ENCODE data around the gene DLAT. TPM values are rescaled to one million over a fixed set of nuclear protein-coding genes. Genes with fewer than 3 reads are reported as not detected.
"Not testable (repeated sequence)": the region's sequence is repeated elsewhere in the genome, so short reads cannot be mapped to it uniquely, and the experiment has no call there.

The DLAT gene
- total and polyA plus RNA-seq, 2 experiments from 2014 or later = 27.9 to 42.1 TPM

DNA sequence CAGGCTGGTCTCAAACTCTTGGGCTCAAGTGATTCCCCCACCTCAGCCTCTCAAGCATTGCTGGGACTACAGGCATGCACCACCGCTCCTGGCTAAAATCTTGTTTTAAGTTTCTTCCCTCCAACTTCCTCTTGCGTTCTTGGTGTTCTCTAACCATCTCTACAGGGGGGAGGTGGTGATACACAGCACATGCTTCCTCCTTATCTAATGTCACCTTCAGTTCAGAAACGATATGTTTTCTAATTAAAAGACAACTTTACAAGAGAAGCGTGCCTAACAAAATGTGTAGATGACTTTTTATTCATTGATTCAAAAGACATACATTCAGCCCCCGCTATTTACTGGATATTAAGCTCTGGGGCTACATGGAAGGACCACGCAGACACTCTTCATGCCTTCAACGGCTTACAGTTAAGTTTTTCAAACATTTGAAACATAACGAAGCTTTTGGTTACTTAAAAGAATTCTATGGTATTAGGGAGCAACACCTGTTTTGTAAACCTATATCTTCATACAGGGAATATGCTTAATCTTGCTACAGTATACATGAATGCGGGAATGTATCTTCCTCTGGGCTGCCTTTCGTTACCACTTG is 933 bp upstream of the DLAT start:
- H3K4me3 ChIP-seq = peak overlapping the region; percentile 95
- H3K79me2 ChIP-seq = peaks cover 21% of the 10 kb centered on the region
- H3K4me1 ChIP-seq (ENCODE audit: insufficient read depth) = no peaks in the 10 kb centered on the region
- peak overlapping the region; percentile 79 for H3K4me2 ChIP-seq
- no peaks in the 10 kb centered on the region for H3K9me2 ChIP-seq (replicated peaks; ENCODE audit: insufficient read depth)
- H3K36me3 ChIP-seq (replicated peaks; ENCODE audit: insufficient read depth, low read depth) = no peaks in the 10 kb centered on the region
- no peaks in the 10 kb centered on the region for H4K20me1 ChIP-seq (ENCODE audit: insufficient read depth, poor library complexity, severe bottlenecking)
- H3K27me3 ChIP-seq = no peaks in the 10 kb centered on the region
- peak overlapping the region; percentile 98 for H3K27ac ChIP-seq
- H2AFZ ChIP-seq = peak overlapping the region; percentile 99
- no peaks in the 10 kb centered on the region for H3K9me3 ChIP-seq (ENCODE audit: low read depth)
- 14% methylated on average over 10 of the region's 10 CpGs for WGBS (ENCODE audit: low lambda C conversion rate, missing lambda C conversion rate)
- TF ChIP-seq EZH2 (IDR thresholded peaks at IDR 0.05; ENCODE audit: borderline replicate concordance) (no peak), EZH2phosphoT487 (IDR thresholded peaks at IDR 0.05; ENCODE audit: low read depth, severe bottlenecking, unreplicated experiment) (no peak), CTCF (IDR thresholded peaks at IDR 0.05; ENCODE audit: poor library complexity) (no peak)
- no peak for DNase-seq (ENCODE audit: low spot score)

DNA sequence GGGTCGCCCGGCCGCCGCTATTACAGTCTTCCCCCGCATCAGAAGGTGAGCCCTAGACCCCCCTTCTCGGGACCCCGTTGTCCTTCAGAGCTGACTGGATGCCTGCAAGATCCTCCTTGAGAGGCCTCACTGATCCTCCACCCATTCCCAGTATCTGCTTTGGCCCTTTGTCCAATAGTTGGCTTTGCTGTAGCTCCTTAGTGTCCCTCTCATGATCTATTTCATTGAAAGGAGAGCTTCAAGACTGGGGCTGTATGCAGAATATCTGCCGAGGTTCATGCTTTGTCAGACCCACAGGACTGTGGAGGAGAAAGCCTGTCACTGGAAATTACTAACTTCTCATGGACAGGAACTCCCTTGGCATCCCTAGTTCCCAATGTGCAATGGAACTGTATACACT is 499 bp downstream of the DLAT start:
- H3K36me3 ChIP-seq (replicated peaks; ENCODE audit: insufficient read depth, low read depth) = no peaks in the 10 kb centered on the region
- WGBS (ENCODE audit: low lambda C conversion rate, missing lambda C conversion rate) = 0% methylated on average over 8 of the region's 8 CpGs
- H3K9me3 ChIP-seq (ENCODE audit: low read depth) = no peaks in the 10 kb centered on the region
- peak overlapping the region; percentile 98 for H3K27ac ChIP-seq
- H3K4me3 ChIP-seq = peak overlapping the region; percentile 95
- TF ChIP-seq EZH2phosphoT487 (IDR thresholded peaks at IDR 0.05; ENCODE audit: low read depth, severe bottlenecking, unreplicated experiment) (no peak), EZH2 (IDR thresholded peaks at IDR 0.05; ENCODE audit: borderline replicate concordance) (no peak), CTCF (IDR thresholded peaks at IDR 0.05; ENCODE audit: poor library complexity) (no peak)
- peak overlapping the region; percentile 99 for H2AFZ ChIP-seq
- no peaks in the 10 kb centered on the region for H3K27me3 ChIP-seq
- H3K4me2 ChIP-seq = peak overlapping the region; percentile 79
- no peak for DNase-seq (ENCODE audit: low spot score)
- H3K4me1 ChIP-seq (ENCODE audit: insufficient read depth) = no peaks in the 10 kb centered on the region
- H3K79me2 ChIP-seq = peaks cover 24% of the 10 kb centered on the region
- no peaks in the 10 kb centered on the region for H3K9me2 ChIP-seq (replicated peaks; ENCODE audit: insufficient read depth)
- H4K20me1 ChIP-seq (ENCODE audit: insufficient read depth, poor library complexity, severe bottlenecking) = no peaks in the 10 kb centered on the region

GRCh38 chr11:112026784-112027410 is 1.7 kb downstream of the DLAT start:
- not testable (repeated sequence) for DNase-seq (ENCODE audit: low spot score); H2AFZ ChIP-seq; H4K20me1 ChIP-seq (ENCODE audit: insufficient read depth, poor library complexity, severe bottlenecking); H3K4me1 ChIP-seq (ENCODE audit: insufficient read depth); H3K27me3 ChIP-seq; H3K4me3 ChIP-seq; H3K9me2 ChIP-seq (replicated peaks; ENCODE audit: insufficient read depth); H3K36me3 ChIP-seq (replicated peaks; ENCODE audit: insufficient read depth, low read depth); H3K27ac ChIP-seq; H3K9me3 ChIP-seq (ENCODE audit: low read depth)
- WGBS (ENCODE audit: low lambda C conversion rate, missing lambda C conversion rate) = 95% methylated on average over 13 of the region's 49 CpGs
- Histone ChIP-seq H3K4me2 (peak overlapping the region; percentile 79), H3K79me2 (peaks cover 24% of the 10 kb centered on the region)

- no peaks in the 10 kb centered on the region for H3K36me3 ChIP-seq (replicated peaks; ENCODE audit: insufficient read depth, low read depth)
- no peaks in the 10 kb centered on the region for H3K9me2 ChIP-seq (replicated peaks; ENCODE audit: insufficient read depth)
- H3K4me1 ChIP-seq (ENCODE audit: insufficient read depth) = no peaks in the 10 kb centered on the region
- no peak overlapping the region for H2AFZ ChIP-seq
- H3K79me2 ChIP-seq = peaks cover 28% of the 10 kb centered on the region
- TF ChIP-seq EZH2phosphoT487 (IDR thresholded peaks at IDR 0.05; ENCODE audit: low read depth, severe bottlenecking, unreplicated experiment) = no peak
- no peak for TF ChIP-seq CTCF (IDR thresholded peaks at IDR 0.05; ENCODE audit: poor library complexity)
- no peak for TF ChIP-seq EZH2 (IDR thresholded peaks at IDR 0.05; ENCODE audit: borderline replicate concordance)
- no peaks in the 10 kb centered on the region for H3K9me3 ChIP-seq (ENCODE audit: low read depth)
- no peak for DNase-seq (ENCODE audit: low spot score)
- no peak overlapping the region for H3K4me3 ChIP-seq
- H3K27ac ChIP-seq = no peak overlapping the region
- no peaks in the 10 kb centered on the region for H4K20me1 ChIP-seq (ENCODE audit: insufficient read depth, poor library complexity, severe bottlenecking)
- H3K27me3 ChIP-seq = no peaks in the 10 kb centered on the region
- no peak overlapping the region for H3K4me2 ChIP-seq
- WGBS (ENCODE audit: low lambda C conversion rate, missing lambda C conversion rate) = 92% methylated on average over 2 of the region's 2 CpGs
Observed at GRCh38 chr11:112029460-112029859, 4.3 kb downstream of the DLAT start.
